Measurements from ENCODE around the gene PKP1.

PKP1 gene

DNA sequence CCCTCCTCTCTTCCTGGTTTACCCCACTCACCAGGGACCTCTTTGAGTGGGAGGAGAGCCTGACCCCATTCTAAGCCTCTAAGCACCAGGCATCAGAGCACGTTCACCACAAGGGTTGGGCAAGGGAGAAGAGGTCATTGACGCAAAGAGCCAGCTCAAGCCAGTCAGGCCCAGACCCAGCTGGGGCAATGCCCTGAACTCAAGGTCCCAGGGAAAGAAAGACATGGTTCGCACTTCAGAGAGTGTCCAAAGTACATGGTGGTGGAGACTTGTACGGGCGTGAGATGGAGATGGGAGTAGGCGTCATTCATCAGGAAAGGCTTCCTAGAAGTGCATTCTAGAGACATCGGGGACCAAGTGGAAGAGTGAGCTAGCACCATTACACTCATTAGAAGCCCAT is 7.2 kb downstream of the PKP1 start:
- ATAC-seq: no peak
- TF ChIP-seq ESRRG (CRISPR knock-in tag; IDR thresholded peaks at IDR 0.05): no peak
- TF ChIP-seq TCF4 (CRISPR knock-in tag; IDR thresholded peaks at IDR 0.05; ENCODE audit: borderline replicate concordance): no peak
- TF ChIP-seq CREB5 (CRISPR knock-in tag; IDR thresholded peaks at IDR 0.05; ENCODE audit: low read depth): no peak
- no peak for TF ChIP-seq PATZ1 (CRISPR knock-in tag; IDR thresholded peaks at IDR 0.05; ENCODE audit: borderline replicate concordance)
- TF ChIP-seq ZC3H10 (CRISPR knock-in tag; IDR thresholded peaks at IDR 0.05): no peak
- TF ChIP-seq TSHZ2 (CRISPR knock-in tag; IDR thresholded peaks at IDR 0.05): no peak
- no peak for TF ChIP-seq ZNF8 (CRISPR knock-in tag; IDR thresholded peaks at IDR 0.05)
- no peak for TF ChIP-seq ZFP30 (CRISPR knock-in tag; IDR thresholded peaks at IDR 0.05)
- TF ChIP-seq ZFP3 (CRISPR knock-in tag; IDR thresholded peaks at IDR 0.05): no peak
- no peak for TF ChIP-seq ZNF70 (CRISPR knock-in tag; IDR thresholded peaks at IDR 0.05)
- TF ChIP-seq SNAI2 (CRISPR knock-in tag; IDR thresholded peaks at IDR 0.05): no peak
- TF ChIP-seq BACH2 (CRISPR knock-in tag; IDR thresholded peaks at IDR 0.05; ENCODE audit: borderline replicate concordance): no peak
- TF ChIP-seq GLIS3 (CRISPR knock-in tag; IDR thresholded peaks at IDR 0.05): no peak
- TF ChIP-seq PPARA (CRISPR knock-in tag; IDR thresholded peaks at IDR 0.05; ENCODE audit: borderline replicate concordance): no peak
- TF ChIP-seq POU6F1 (CRISPR knock-in tag; IDR thresholded peaks at IDR 0.05; ENCODE audit: borderline replicate concordance, low read depth): no peak
- no peak for TF ChIP-seq RARB (CRISPR knock-in tag; IDR thresholded peaks at IDR 0.05)
- no peak for TF ChIP-seq ARNTL (CRISPR knock-in tag; IDR thresholded peaks at IDR 0.05; ENCODE audit: borderline replicate concordance, low read depth)
- TF ChIP-seq OSR1 (CRISPR knock-in tag; IDR thresholded peaks at IDR 0.05): no peak

DNA sequence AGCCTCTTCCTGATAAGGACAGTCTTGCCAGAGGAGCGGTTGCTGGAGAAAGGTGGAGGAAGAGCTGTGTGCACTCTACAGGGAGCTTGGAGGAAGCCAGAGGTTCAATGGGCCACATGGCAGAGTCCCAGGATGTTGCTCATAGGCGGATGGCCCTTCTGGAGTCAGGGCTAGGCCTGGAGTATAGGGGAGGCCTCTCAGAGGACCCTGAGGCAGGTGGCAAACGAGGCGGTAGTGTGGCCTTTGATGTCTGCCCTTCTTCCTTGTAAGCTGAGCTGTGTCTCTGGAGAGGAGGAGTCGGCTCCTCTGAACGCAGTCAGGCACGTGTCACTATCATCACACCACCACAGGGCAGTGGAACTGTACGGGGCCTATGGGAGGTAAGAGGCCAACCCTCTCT is 8.6 kb downstream of the PKP1 start:
- no peak for TF ChIP-seq ESRRG (CRISPR knock-in tag; IDR thresholded peaks at IDR 0.05)
- TF ChIP-seq, protein P1, sequence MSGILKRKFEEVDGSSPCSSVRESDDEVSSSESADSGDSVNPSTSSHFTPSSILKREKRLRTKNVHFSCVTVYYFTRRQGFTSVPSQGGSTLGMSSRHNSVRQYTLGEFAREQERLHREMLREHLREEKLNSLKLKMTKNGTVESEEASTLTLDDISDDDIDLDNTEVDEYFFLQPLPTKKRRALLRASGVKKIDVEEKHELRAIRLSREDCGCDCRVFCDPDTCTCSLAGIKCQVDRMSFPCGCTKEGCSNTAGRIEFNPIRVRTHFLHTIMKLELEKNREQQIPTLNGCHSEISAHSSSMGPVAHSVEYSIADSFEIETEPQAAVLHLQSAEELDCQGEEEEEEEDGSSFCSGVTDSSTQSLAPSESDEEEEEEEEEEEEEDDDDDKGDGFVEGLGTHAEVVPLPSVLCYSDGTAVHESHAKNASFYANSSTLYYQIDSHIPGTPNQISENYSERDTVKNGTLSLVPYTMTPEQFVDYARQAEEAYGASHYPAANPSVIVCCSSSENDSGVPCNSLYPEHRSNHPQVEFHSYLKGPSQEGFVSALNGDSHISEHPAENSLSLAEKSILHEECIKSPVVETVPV (CRISPR knock-in tag; IDR thresholded peaks at IDR 0.05): no peak
- TF ChIP-seq POU6F1 (CRISPR knock-in tag; IDR thresholded peaks at IDR 0.05; ENCODE audit: borderline replicate concordance, low read depth): no peak
- no peak for TF ChIP-seq PATZ1 (CRISPR knock-in tag; IDR thresholded peaks at IDR 0.05; ENCODE audit: borderline replicate concordance)
- no peak for TF ChIP-seq TOX (CRISPR knock-in tag; IDR thresholded peaks at IDR 0.05; ENCODE audit: borderline replicate concordance)
- TF ChIP-seq ARNTL (CRISPR knock-in tag; IDR thresholded peaks at IDR 0.05; ENCODE audit: borderline replicate concordance, low read depth): no peak
- no peak for TF ChIP-seq ZNF565 (CRISPR knock-in tag; conservative IDR thresholded peaks at IDR 0.05; ENCODE audit: low read depth)
- TF ChIP-seq BACH2 (CRISPR knock-in tag; IDR thresholded peaks at IDR 0.05; ENCODE audit: borderline replicate concordance): no peak
- TF ChIP-seq CREB5 (CRISPR knock-in tag; IDR thresholded peaks at IDR 0.05; ENCODE audit: low read depth): no peak
- no peak for ATAC-seq

All from SK-N-SH treated with all-trans-retinoic acid at 6 μM for 48 hours (cell line).